Activated CD4-positive, alpha-beta T cell treated with anti-CD3 and anti-CD28 coated beads, Interleukin-2, amount 10 ng/mL, durations not matched to agents 7 days and 5 days (primary cell): ENCODE measurements around the gene CEP192. TPM values are rescaled to one million over a fixed set of nuclear protein-coding genes. Genes with fewer than 3 reads are reported as not detected.

Experiments used
- CTCF ChIA-PET: fragments of 350-600 bp; sonication (Branson Sonifier 250); formaldehyde crosslinking; loops from one replicate; lab custom pipeline; 2021; ENCODE audit warnings: antibody characterized with exemption; lab: Charles Lee
- POLR2A ChIA-PET: fragments of 350-600 bp; sonication (Branson Sonifier 250); formaldehyde crosslinking; loops from one replicate; lab custom pipeline; 2021; ENCODE audit warnings: antibody characterized with exemption; lab: Charles Lee
- DNase-seq: peaks from one replicate; pipeline ENCODE4 v3.0.0-alpha.2; 2020
- H3K27ac Mint-ChIP-seq: one replicate; pipeline ENCODE4 v1.8.0; 2021; ENCODE audit warnings: mild to moderate bottlenecking, moderate library complexity, mixed read lengths
- H3K27me3 Mint-ChIP-seq: one replicate; pipeline ENCODE4 v1.8.0; 2021; ENCODE audit warnings: mixed read lengths
- H3K36me3 Mint-ChIP-seq: one replicate; pipeline ENCODE4 v1.8.0; 2021; ENCODE audit warnings: low read depth, mixed read lengths
- H3K4me1 Mint-ChIP-seq: one replicate; pipeline ENCODE4 v1.8.0; 2021; ENCODE audit warnings: mixed read lengths
- H3K4me3 Mint-ChIP-seq: one replicate; pipeline ENCODE4 v1.8.0; 2021; ENCODE audit warnings: mild to moderate bottlenecking, moderate library complexity, mixed read lengths
- H3K9me3 Mint-ChIP-seq: one replicate; pipeline ENCODE4 v1.8.0; 2021; ENCODE audit warnings: mixed read lengths
- total RNA-seq, 2 experiments: library from RNA; stranded (reverse); gene quantifications; one replicate each; pipeline ENCODE4 v1.2.3, GENCODE V29; 2021

CEP192 gene
- total RNA-seq, 2 experiments from 2014 or later = 52.3 to 55.1 TPM

DNA sequence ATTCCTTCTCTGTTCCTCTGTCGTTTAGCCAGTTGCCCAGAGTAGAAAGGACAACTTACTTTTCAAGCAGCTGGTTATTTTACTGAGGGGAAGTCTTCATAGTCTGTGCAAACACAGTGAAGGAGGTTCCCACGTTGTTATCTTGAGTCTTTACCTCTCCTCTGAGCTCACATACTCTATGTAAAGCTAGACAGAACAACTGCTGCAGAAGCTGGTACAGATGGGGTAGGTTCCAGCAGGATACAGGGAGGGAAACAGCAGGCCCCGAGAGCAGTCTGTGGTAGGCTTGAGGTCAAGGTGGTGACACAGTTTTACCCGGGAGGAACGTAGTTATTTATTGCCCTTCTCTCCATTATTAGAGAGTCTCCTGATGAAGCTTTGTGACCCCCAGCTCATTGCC, 134.0 kb downstream of the CEP192 start:
- H3K27ac Mint-ChIP-seq = no peak overlapping the region
- H3K4me3 Mint-ChIP-seq = no peak overlapping the region
- POLR2A ChIA-PET = no interaction called here
- CTCF ChIA-PET = interaction anchor here (1.0 to 2.2 kb wide), 6 partner anchors 9 to 587 kb away, joined by 3 to 6 read pairs (median 3); no protein-coding TSS in a partner anchor
- no peaks in the 10 kb centered on the region for H3K9me3 Mint-ChIP-seq
- H3K36me3 Mint-ChIP-seq = peaks cover 26% of the 10 kb centered on the region
- H3K27me3 Mint-ChIP-seq = no peaks in the 10 kb centered on the region
- DNase-seq = no peak
- peaks cover 9% of the 10 kb centered on the region for H3K4me1 Mint-ChIP-seq

DNA sequence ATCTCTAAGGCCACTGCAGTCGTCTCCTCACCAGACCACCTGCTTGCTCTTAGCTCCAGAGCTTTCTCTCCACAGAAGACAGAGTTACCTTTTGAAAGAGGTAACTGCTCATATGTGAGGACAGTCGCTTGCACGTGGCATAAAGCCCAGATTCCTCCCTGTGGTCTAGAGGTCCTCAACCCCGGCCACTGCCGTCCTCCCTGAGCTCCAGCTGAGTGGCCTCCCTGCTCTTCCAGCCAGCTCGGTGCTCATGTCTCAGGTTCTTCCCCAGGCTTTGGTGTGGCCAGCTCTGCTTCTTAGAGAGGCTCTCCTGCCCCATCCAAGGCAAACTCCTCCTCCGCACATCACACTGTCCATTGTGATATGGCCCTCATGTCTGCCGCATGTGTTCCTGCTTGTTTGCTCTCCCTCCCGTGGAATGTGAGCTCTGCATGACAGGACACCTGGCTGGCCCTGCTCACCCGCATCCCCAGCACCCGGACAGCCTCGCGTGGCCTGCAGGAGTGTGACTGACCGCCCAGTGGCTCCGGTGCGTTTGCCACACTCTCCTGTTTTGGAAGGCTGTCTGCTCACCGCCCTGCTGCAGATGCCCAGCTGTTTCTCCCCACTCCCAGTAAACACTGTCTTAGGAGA, 135.9 kb downstream of the CEP192 start:
- CTCF ChIA-PET = interaction anchor here (0.7 kb wide), 2 partner anchors 33 to 152 kb away, joined by 3 read pairs; no protein-coding TSS in a partner anchor
- H3K9me3 Mint-ChIP-seq = no peaks in the 10 kb centered on the region
- H3K4me1 Mint-ChIP-seq = peaks cover 10% of the 10 kb centered on the region
- POLR2A ChIA-PET = interaction anchor here (0.8 kb wide), 1 partner anchor 14 kb away, joined by 3 read pairs; no protein-coding TSS in a partner anchor
- peak overlapping the region; percentile 2 for H3K27ac Mint-ChIP-seq
- DNase-seq = no peak
- peaks cover 25% of the 10 kb centered on the region for H3K36me3 Mint-ChIP-seq
- H3K27me3 Mint-ChIP-seq = no peaks in the 10 kb centered on the region
- no peak overlapping the region for H3K4me3 Mint-ChIP-seq

DNA sequence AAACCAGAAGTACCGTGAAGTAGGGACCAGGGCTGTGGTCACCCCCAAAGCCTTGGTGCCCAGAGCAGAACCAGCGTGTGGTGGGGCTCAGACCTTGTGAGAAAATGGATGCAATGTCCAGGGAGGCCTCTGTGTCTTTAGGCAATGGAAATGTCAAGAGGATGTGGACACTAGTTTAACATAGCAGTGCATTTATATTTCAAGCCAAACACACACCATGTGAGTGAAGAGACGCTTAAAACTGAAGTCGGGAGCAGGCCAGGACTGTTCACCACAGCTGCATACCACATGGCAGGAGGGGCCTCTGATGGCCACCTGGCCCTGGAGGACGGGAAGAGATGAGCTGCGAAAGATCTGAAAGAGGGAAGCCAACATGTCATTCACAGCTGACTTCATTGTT, 140.1 kb downstream of the CEP192 start:
- Mint-ChIP-seq H3K36me3 (peaks cover 28% of the 10 kb centered on the region), H3K4me1 (peaks cover 19% of the 10 kb centered on the region), H3K27me3 (peaks cover 10% of the 10 kb centered on the region), H3K27ac (no peak overlapping the region), H3K9me3 (no peaks in the 10 kb centered on the region), H3K4me3 (no peak overlapping the region)
- ChIA-PET POLR2A (interaction anchor here (0.7 kb wide), 1 partner anchor 148 kb away, joined by 4 read pairs; no protein-coding TSS in a partner anchor), CTCF (interaction anchor here (2.2 kb wide), 1 partner anchor 9 kb away, joined by 7 read pairs; no protein-coding TSS in a partner anchor)
- DNase-seq = no peak

DNA sequence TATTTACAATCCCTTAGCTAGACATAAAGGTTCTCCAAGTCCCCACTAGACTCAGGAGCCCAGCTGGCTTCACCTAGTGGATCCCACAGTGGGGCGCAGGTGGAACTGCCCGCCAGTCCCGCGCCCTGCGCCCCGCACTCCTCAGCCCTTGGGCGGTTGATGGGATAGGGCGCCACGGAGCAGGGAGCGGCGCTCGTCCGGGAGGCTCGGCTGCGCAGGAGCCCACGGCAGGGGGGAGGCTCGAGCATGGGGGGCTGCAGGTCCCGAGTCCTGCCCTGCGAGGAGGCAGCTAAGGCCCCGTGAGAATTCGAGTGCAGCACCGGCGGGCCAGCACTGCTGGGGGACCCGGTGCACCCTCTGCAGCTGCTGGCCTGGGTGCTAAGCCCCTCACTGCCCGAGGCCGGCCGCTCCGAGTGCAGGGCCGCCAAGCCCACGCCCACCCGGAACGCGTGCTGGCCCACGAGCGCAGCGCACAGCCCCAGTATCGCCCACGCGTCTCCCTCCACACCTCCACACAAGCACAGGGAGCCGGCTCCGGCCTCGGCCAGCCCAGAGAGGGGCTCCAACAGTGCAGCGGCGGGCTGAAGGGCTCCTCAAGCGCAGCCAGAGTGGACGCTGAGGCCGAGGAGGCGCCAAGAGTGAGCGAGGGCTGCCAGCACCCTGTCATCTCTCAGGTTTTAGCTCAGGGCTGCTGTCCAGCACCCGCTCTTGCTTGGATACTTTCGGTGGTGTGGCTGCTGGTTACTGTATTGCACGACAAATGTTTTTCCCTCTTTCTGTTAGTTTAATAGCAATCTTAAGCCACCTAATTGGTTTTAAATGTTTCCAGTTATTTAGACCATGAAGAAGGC, 143.6 kb downstream of the CEP192 start:
- peaks cover 34% of the 10 kb centered on the region for H3K4me1 Mint-ChIP-seq
- H3K9me3 Mint-ChIP-seq = no peaks in the 10 kb centered on the region
- H3K27ac Mint-ChIP-seq = no peak overlapping the region
- no peak for DNase-seq
- peaks cover 18% of the 10 kb centered on the region for H3K27me3 Mint-ChIP-seq
- ChIA-PET CTCF (interaction anchor here (0.6 to 1.4 kb wide), 5 partner anchors 10 to 113 kb away, joined by 3 to 5 read pairs (median 3); no protein-coding TSS in a partner anchor), POLR2A (no interaction called here)
- H3K4me3 Mint-ChIP-seq = no peak overlapping the region
- peaks cover 17% of the 10 kb centered on the region for H3K36me3 Mint-ChIP-seq

DNA sequence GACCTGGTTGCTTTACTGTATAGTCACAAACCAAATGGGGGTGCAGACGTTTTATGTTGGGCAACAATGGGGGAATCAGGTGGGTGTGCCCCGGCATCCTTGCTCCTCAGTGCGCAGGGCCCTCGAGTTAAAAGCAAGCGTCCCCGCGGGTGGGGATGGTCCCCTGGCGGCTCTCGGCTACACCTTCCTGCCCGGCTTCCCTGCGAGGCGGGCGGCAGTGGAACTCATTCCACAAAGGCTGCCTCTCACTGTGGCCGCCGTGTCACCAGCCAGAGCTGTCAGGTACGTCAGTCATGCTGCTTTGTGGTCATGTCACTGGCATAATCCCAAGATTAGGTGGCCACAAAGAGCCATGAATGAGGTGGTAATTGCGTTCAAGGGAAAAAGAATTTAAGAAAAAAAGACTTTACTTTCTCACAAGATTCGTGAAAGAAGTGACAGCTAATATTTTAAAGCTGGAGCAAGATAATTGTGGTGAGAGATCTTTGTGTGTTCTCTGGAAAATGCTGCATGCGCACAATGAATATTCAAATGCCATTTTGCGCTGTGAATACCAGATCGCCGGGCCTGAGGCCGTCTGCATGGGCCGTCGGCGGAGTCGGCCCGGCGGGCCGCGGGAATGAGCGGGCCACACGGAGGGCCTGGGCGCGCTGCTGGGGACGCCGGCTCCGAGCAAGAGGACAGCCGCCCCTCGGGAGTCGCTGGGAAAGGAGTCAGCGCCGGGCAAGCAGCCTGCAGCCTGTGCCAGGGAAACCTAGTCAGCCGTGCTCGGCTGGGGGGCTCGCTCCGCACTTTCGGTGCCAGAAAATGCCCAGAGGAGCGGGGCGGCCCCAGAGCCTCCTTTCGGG, 145.1 kb downstream of the CEP192 start:
- Mint-ChIP-seq H3K27me3 (peaks cover 18% of the 10 kb centered on the region), H3K27ac (peak overlapping the region; percentile 76), H3K9me3 (no peaks in the 10 kb centered on the region), H3K4me3 (peak overlapping the region; percentile 87), H3K36me3 (peaks cover 11% of the 10 kb centered on the region), H3K4me1 (peaks cover 31% of the 10 kb centered on the region)
- CTCF ChIA-PET = no interaction called here
- DNase-seq = peak; percentile 14
- POLR2A ChIA-PET = no interaction called here

DNA sequence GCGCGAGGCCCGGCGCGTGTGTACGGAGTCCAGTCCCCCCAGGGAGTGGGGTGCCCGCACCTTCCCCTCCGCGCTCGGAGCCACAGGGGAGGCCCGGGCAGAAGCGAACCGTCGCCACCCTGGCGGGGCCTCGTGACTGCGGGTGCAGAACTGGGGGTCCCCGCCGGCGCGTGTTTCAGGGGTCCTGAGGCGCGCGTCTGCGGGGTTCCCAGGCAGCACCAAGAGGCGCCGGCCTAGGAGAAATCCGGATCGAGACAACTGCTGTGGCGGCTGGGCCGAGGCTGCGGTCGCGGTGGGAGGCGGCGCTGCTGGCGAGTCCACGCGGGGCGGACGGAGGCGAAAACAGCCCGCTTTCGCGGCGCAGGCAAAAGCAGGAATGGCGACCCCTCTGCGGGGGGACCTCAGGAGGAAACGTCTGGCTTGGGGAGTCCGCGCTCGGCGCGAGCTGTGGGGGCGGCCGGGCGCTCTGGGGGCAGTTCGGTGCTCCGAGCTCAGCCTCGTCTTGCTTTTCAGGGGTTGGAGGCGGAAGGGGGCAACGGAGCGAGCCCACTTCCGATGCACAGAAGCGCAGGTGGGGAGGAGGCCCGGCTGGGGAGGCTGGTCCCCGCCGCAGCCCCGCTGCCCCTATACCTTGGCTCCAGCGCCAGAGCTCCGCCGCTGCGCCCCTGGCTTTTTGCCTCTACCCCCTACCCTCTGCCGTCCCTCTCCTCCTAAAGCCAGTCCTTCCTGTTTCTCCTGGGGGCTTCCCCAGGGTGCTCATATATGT, 145.9 kb downstream of the CEP192 start:
- DNase-seq = peak; percentile 39
- Mint-ChIP-seq H3K9me3 (no peaks in the 10 kb centered on the region), H3K27ac (peak overlapping the region; percentile 95), H3K4me3 (peak overlapping the region; percentile 87), H3K36me3 (peaks cover 11% of the 10 kb centered on the region), H3K27me3 (peaks cover 18% of the 10 kb centered on the region), H3K4me1 (peaks cover 31% of the 10 kb centered on the region)
- CTCF ChIA-PET = no interaction called here
- POLR2A ChIA-PET = no interaction called here

DNA sequence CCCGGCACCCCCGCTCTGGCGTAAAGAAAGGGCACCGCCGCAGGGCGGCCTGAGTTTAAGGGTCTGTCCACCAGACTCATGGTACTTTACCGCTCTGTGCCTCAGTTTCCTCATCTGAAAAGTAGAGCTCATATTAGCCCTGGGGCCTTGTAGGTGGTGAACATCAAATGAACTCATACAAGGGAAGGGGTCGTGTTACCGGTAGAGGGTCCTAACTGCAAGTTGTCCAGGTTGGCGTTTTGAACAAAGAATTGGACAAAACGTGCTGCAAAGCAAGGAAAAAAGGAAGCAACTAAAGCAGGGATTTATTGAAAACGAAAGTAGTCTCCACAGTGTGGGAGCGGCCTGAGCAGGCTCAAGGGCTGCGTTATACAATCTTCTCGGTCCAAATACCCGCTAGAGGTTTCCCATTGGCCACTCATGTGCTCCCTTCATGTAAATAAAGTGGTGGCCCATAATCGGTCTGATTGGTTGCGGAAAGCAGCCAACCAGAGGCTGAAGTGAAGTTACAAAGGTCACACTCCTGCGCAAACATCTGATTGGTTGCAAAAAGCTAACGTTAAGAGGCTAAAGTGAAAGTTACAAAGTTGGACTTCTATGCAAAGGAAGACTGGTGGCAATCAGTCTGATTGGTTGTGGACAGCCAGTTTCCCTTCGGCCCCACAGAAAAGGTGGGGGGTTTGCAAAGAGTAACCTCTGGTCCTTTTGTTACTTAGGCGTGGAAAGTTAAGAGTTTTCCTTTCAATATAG, 146.7 kb downstream of the CEP192 start:
- peak overlapping the region; percentile 95 for H3K27ac Mint-ChIP-seq
- ChIA-PET CTCF (no interaction called here), POLR2A (interaction anchor here (0.6 kb wide), 1 partner anchor 82 kb away, joined by 3 read pairs; no protein-coding TSS in a partner anchor)
- H3K4me3 Mint-ChIP-seq = peak overlapping the region; percentile 87
- H3K9me3 Mint-ChIP-seq = no peaks in the 10 kb centered on the region
- H3K36me3 Mint-ChIP-seq = peaks cover 11% of the 10 kb centered on the region
- peak; percentile 85 for DNase-seq
- peaks cover 31% of the 10 kb centered on the region for H3K4me1 Mint-ChIP-seq
- peaks cover 18% of the 10 kb centered on the region for H3K27me3 Mint-ChIP-seq

DNA sequence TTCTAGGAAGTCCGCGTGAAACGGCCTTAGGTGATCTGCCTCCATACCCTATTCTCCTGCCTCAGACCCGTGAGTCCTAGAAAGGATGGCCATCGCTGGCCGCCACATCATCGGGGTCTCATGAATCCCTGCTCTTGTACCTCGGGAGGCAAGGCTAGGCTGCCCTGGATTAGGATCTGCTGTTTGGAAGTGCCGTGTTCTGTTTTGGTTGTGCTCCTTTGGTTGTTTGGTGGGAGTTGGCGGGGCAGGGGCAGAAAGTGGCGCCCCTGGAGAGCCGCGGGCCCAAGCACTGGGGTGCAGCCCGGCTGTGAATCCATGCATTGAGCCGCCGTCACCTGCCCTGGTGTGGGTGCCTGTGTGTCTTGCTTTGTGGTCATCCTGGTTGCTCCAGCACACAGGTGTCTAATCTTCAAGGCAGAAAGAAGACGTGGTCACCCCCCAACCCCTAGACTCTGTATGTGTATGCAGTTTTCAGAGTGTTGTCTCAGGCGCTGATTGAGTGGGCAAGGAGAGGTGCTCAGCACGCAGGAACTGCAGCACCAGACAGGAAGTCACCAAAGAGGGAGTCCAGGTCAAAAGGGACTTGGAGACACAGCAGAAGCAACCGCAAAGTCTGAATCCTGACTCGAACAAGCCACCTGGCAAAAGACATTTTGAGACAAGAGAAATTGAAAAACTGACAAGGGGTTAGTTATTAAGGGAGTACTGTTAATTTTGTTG, 147.4 kb downstream of the CEP192 start:
- ChIA-PET POLR2A (no interaction called here), CTCF (interaction anchor here (1.1 to 1.9 kb wide), 3 partner anchors 12 to 40 kb away, joined by 3 to 4 read pairs (median 4); no protein-coding TSS in a partner anchor)
- DNase-seq = no peak
- H3K27me3 Mint-ChIP-seq = peaks cover 18% of the 10 kb centered on the region
- peaks cover 4% of the 10 kb centered on the region for H3K9me3 Mint-ChIP-seq
- H3K27ac Mint-ChIP-seq = peak overlapping the region; percentile 95
- peak overlapping the region; percentile 87 for H3K4me3 Mint-ChIP-seq
- H3K36me3 Mint-ChIP-seq = peaks cover 11% of the 10 kb centered on the region
- H3K4me1 Mint-ChIP-seq = peaks cover 31% of the 10 kb centered on the region

DNA sequence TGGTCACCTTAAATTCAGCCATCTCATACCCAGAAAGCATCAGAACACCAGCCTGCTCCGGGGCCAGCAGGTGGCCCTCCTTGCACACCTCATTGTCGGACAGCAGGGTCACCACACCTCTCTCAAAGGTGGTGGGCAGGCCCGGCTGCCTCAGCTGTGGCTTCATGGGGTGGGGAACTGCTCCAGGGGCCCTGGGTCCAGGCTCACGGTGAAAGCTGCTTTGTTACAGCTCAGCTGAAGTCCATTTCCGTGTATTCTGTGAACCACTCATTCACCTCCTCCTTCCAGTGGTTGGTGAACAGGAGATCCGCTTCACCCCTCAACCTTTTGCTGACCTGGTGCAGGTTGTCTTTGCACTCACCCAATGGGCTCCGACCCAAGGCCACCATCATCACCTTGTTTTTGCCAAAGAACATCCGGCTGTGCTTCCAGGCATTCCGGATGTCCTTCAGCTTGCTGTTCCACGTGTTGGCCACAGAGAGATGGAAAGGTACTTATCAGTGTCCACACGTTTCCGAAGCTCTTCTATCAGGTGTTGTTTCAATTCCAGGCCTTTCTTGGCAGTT, 148.8 kb downstream of the CEP192 start:
- Mint-ChIP-seq H3K4me1 (peaks cover 31% of the 10 kb centered on the region), H3K9me3 (peaks cover 9% of the 10 kb centered on the region), H3K36me3 (peaks cover 11% of the 10 kb centered on the region), H3K27ac (no peak overlapping the region), H3K4me3 (no peak overlapping the region), H3K27me3 (peaks cover 18% of the 10 kb centered on the region)
- POLR2A ChIA-PET = no interaction called here
- no peak for DNase-seq
- CTCF ChIA-PET = interaction anchor here (0.7 to 1.9 kb wide), 4 partner anchors 11 to 39 kb away, joined by 3 to 4 read pairs (median 4); no protein-coding TSS in a partner anchor

DNA sequence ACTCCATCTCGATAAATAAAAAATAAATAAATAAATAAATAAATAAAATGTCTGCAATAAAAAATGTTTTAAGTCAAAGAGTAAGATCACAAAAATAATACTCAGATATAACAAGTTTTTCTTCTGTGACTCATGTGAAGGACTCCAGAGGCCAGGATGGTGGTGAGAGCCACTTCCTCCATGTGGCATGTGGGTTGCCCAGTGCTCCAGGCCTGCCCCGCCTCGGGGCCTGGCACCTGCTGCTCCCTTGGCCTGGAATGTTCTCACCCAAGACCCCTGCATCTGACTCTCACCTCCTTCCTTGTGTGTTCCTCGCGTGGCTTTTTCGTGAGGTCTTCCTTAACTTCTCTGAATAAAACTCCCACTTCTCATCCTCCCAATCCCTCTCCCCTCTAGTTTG, 150.0 kb downstream of the CEP192 start:
- ChIA-PET POLR2A (no interaction called here), CTCF (interaction anchor here (0.9 kb wide), 1 partner anchor 18 kb away, joined by 3 read pairs; no protein-coding TSS in a partner anchor)

More for the DNA sequence above, 150.0 kb downstream of the CEP192 start:
- peaks cover 11% of the 10 kb centered on the region for H3K27me3 Mint-ChIP-seq
- peaks cover 11% of the 10 kb centered on the region for H3K9me3 Mint-ChIP-seq
- peaks cover 25% of the 10 kb centered on the region for H3K4me1 Mint-ChIP-seq
- H3K4me3 Mint-ChIP-seq = no peak overlapping the region
- H3K27ac Mint-ChIP-seq = no peak overlapping the region
- DNase-seq = no peak
- peaks cover 4% of the 10 kb centered on the region for H3K36me3 Mint-ChIP-seq
